ENCODE measurements around the gene GPR156.

Gene GPR156

GRCh38 chr3:120196333-120196732 is 88.7 kb downstream of the GPR156 start:
- DNase-seq (ENCODE audit: extremely low spot score) = no peak
- CTCF ChIA-PET = no interaction called here
- TF ChIP-seq LEF1 (IDR thresholded peaks at IDR 0.05; ENCODE audit: borderline replicate concordance) = no peak
- no peak for TF ChIP-seq HDGF (IDR thresholded peaks at IDR 0.05; ENCODE audit: borderline replicate concordance)
- TF ChIP-seq CTBP1 (IDR thresholded peaks at IDR 0.05; ENCODE audit: borderline replicate concordance) = no peak
- no peak for TF ChIP-seq PKNOX1 (IDR thresholded peaks at IDR 0.05)
- no peak for TF ChIP-seq ZNF384 (IDR thresholded peaks at IDR 0.05)
- no peak for TF ChIP-seq BHLHE40 (IDR thresholded peaks at IDR 0.05; ENCODE audit: borderline replicate concordance)
- TF ChIP-seq TARDBP (IDR thresholded peaks at IDR 0.05) = no peak
- no peak for TF ChIP-seq SUZ12 (IDR thresholded peaks at IDR 0.05)
- no peak for TF ChIP-seq ARNT (IDR thresholded peaks at IDR 0.05)
- TF ChIP-seq NFRKB (IDR thresholded peaks at IDR 0.05) = no peak
- no peak for TF ChIP-seq SP1 (IDR thresholded peaks at IDR 0.05)
- TF ChIP-seq FOXM1 (IDR thresholded peaks at IDR 0.05; ENCODE audit: borderline replicate concordance) = no peak
- TF ChIP-seq FOXK2 (IDR thresholded peaks at IDR 0.05) = no peak
- no peak for TF ChIP-seq ELF4 (IDR thresholded peaks at IDR 0.05)
- TF ChIP-seq FOXA1 (IDR thresholded peaks at IDR 0.05) = no peak
- TF ChIP-seq L3MBTL2 (conservative IDR thresholded peaks at IDR 0.05) = no peak
- POLR2A ChIA-PET = no interaction called here

- TF ChIP-seq L3MBTL2 (conservative IDR thresholded peaks at IDR 0.05) = no peak
- ChIA-PET POLR2A (no interaction called here), CTCF (no interaction called here)
- DNase-seq (ENCODE audit: extremely low spot score) = no peak
These were observed 91.5 kb downstream of the GPR156 start for GRCh38 chr3:120193554-120193953.

- ChIA-PET POLR2A (interaction anchor here (2.0 kb wide), 1 partner anchor 97 kb away, joined by 5 read pairs; no protein-coding TSS in a partner anchor), CTCF (interaction anchor here (1.3 kb wide), 1 partner anchor 10 kb away, joined by 3 read pairs; no protein-coding TSS in a partner anchor)
- DNase-seq (ENCODE audit: extremely low spot score) = no peak
- TF ChIP-seq FOXA1 (IDR thresholded peaks at IDR 0.05) = no peak
- TF ChIP-seq L3MBTL2 (conservative IDR thresholded peaks at IDR 0.05) = no peak
- no peak for TF ChIP-seq NFRKB (IDR thresholded peaks at IDR 0.05)
- TF ChIP-seq CTBP1 (IDR thresholded peaks at IDR 0.05; ENCODE audit: borderline replicate concordance) = no peak
- TF ChIP-seq SUZ12 (IDR thresholded peaks at IDR 0.05) = no peak
- TF ChIP-seq LEF1 (IDR thresholded peaks at IDR 0.05; ENCODE audit: borderline replicate concordance) = no peak
- no peak for TF ChIP-seq PKNOX1 (IDR thresholded peaks at IDR 0.05)
- no peak for TF ChIP-seq ZNF384 (IDR thresholded peaks at IDR 0.05)
- no peak for TF ChIP-seq ELF4 (IDR thresholded peaks at IDR 0.05)
- TF ChIP-seq SP1 (IDR thresholded peaks at IDR 0.05) = no peak
- TF ChIP-seq ARNT (IDR thresholded peaks at IDR 0.05) = no peak
- no peak for TF ChIP-seq TARDBP (IDR thresholded peaks at IDR 0.05)
- TF ChIP-seq BHLHE40 (IDR thresholded peaks at IDR 0.05; ENCODE audit: borderline replicate concordance) = no peak
- no peak for TF ChIP-seq HDGF (IDR thresholded peaks at IDR 0.05; ENCODE audit: borderline replicate concordance)
- no peak for TF ChIP-seq FOXM1 (IDR thresholded peaks at IDR 0.05; ENCODE audit: borderline replicate concordance)
- TF ChIP-seq FOXK2 (IDR thresholded peaks at IDR 0.05) = no peak
These were observed 92.4 kb downstream of the GPR156 start for GRCh38 chr3:120192579-120192978.

- POLR2A ChIA-PET = interaction anchor here (2.0 kb wide), 1 partner anchor 97 kb away, joined by 5 read pairs; no protein-coding TSS in a partner anchor
- TF ChIP-seq ELF4 (IDR thresholded peaks at IDR 0.05) (no peak), CTBP1 (IDR thresholded peaks at IDR 0.05; ENCODE audit: borderline replicate concordance) (no peak), ZNF384 (IDR thresholded peaks at IDR 0.05) (no peak), SP1 (IDR thresholded peaks at IDR 0.05) (no peak), LEF1 (IDR thresholded peaks at IDR 0.05; ENCODE audit: borderline replicate concordance) (no peak)
- CTCF ChIA-PET = interaction anchor here (1.3 kb wide), 1 partner anchor 10 kb away, joined by 3 read pairs; no protein-coding TSS in a partner anchor
- no peak for DNase-seq (ENCODE audit: extremely low spot score)
These were observed 92.9 kb downstream of the GPR156 start for GRCh38 chr3:120192159-120192558.

- DNase-seq (ENCODE audit: extremely low spot score) = no peak
- TF ChIP-seq CTBP1 (IDR thresholded peaks at IDR 0.05; ENCODE audit: borderline replicate concordance) (no peak), ARNT (IDR thresholded peaks at IDR 0.05) (no peak), BHLHE40 (IDR thresholded peaks at IDR 0.05; ENCODE audit: borderline replicate concordance) (no peak), L3MBTL2 (conservative IDR thresholded peaks at IDR 0.05) (no peak), LEF1 (IDR thresholded peaks at IDR 0.05; ENCODE audit: borderline replicate concordance) (no peak), FOXA1 (IDR thresholded peaks at IDR 0.05) (no peak), FOXK2 (IDR thresholded peaks at IDR 0.05) (no peak), ELF4 (IDR thresholded peaks at IDR 0.05) (no peak)
- ChIA-PET CTCF (interaction anchor here (1.5 kb wide), 1 partner anchor 291 kb away, joined by 4 read pairs; no protein-coding TSS in a partner anchor), POLR2A (no interaction called here)
These were observed 102.2 kb downstream of the GPR156 start for GRCh38 chr3:120182613-120183511.

GRCh38 chr3:120181632-120182031 is 103.4 kb downstream of the GPR156 start:
- ChIA-PET CTCF (interaction anchor here (1.5 kb wide), 1 partner anchor 290 kb away, joined by 4 read pairs; no protein-coding TSS in a partner anchor), POLR2A (interaction anchor here (1.6 kb wide), 1 partner anchor 86 kb away, joined by 8 read pairs; no protein-coding TSS in a partner anchor)
- TF ChIP-seq NFRKB (IDR thresholded peaks at IDR 0.05) = no peak
- TF ChIP-seq LEF1 (IDR thresholded peaks at IDR 0.05; ENCODE audit: borderline replicate concordance) = no peak
- TF ChIP-seq BHLHE40 (IDR thresholded peaks at IDR 0.05; ENCODE audit: borderline replicate concordance) = no peak
- TF ChIP-seq SP1 (IDR thresholded peaks at IDR 0.05) = no peak
- no peak for TF ChIP-seq FOXK2 (IDR thresholded peaks at IDR 0.05)
- no peak for TF ChIP-seq SUZ12 (IDR thresholded peaks at IDR 0.05)
- no peak for TF ChIP-seq FOXM1 (IDR thresholded peaks at IDR 0.05; ENCODE audit: borderline replicate concordance)
- no peak for TF ChIP-seq ARNT (IDR thresholded peaks at IDR 0.05)
- TF ChIP-seq PKNOX1 (IDR thresholded peaks at IDR 0.05) = no peak
- TF ChIP-seq FOXA1 (IDR thresholded peaks at IDR 0.05) = no peak
- no peak for TF ChIP-seq ZNF384 (IDR thresholded peaks at IDR 0.05)
- TF ChIP-seq ELF4 (IDR thresholded peaks at IDR 0.05) = no peak
- no peak for DNase-seq (ENCODE audit: extremely low spot score)

Data from HEK293T (cell line).